GM19438 (cell line): ENCODE data around the gene JPH2.
"Not testable (repeated sequence)": the region's sequence is repeated elsewhere in the genome, so short reads cannot be mapped to it uniquely, and the experiment has no call there.

Experiments used
- ATAC-seq: cut with Tn5 transposase; IDR thresholded peaks from one replicate; pipeline ENCODE4 v1.9.1; 2021; ENCODE audit warnings: low read depth; ENCODE audit not compliant: unreplicated experiment

Gene JPH2

DNA sequence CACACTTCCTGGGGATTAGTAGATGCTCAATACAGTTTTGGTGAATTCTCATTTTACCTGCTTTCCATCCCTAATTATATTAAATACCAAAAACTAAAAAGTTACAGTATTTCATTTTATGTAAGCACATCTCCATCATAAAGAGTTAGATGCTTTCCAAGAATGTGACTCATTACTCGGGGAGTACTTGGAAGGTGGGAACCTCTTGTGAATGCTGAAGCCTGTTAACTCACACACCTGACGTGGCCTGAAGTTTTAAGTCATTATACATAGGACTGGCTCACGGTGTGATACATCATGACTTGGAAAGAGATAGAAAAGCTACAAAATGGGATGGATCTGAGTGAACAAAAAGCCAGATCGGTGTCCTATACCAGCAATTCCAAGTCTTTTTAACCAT is 25.8 kb upstream of the JPH2 start:
- ATAC-seq, result no peak

DNA sequence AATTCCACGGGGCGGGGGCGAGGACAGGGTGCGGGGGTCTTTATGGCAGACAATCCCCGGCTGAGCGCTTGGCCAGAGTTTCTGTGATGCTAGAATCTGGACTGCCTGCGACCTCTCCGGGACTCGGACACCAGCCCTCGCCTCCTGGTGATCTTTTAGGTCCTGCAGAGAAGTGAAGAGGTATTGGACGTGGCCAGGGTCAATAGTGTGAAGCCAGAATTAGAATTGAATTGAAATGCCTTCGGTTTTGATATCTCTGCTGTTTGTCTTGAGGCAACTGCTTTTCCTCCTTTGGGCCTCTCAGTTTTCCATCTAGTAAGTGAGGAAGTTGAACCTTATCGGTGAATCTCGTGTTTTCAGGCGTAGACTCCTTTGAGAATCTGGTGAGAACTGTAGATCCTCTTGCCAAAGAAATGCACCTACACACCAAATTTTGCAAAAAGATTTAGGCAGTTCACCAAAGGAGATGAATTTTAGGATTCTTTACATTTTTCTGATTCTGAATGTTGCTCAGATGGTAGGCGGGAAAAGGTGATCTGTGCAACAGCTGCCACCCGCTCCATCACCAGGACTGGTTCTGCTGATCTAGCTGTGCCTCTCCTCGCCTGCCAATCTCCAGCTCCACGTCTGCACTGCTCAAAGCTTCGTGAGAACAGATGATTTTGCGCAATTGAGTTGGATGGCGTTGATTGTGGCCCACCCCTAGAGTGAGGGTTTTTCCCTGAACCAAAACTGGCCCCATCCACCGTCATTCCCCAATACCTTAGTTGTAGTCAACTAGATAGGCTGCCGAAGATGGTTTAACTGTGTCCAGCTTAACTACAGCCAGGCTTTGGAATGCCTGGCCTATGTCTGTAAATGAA is 24.4 kb upstream of the JPH2 start:
- peak; percentile 11 for ATAC-seq

DNA sequence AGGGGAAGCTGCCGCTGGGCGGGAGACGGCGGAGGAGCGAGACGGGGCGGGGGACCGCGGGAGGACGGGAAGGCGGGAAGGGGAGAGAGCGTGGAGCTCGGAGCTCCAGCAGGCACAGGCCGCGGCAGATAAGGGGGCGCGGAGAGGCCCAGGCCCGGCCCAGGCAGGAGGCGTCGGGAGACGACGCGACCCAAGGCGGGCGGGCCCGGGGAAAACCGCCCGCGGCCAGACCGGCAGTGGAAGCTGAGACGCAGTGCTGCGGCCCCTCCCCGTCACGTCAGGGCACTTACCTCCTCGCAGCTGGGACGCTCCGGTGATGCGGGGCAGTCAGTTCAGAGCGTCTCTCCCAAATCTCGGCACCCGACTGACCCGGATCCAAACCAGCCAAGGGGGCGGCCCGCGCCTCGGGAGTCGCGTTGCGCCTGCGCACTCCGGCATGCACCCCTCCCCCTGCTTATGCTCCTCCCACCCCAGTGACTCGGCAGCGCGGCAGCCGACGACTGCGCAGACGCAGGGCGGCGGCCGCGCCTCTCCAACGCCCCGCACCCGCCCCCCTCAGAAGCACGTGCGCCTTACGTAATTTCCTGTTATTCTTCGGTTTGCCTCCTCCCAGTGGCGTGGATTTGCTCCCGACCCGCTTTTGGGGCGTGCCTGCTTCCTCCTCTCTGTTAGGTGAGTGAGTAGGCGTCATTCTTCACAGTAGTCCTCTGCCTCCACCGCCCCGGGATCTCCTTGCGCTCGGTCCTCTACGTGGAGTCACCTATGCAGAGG is 23.6 kb upstream of the JPH2 start, which contains the start of gene OSER1:
Gene OSER1, minus strand, starts transcription at position 366 of the 771 bp plus-strand sequence. CDS start 3,814 bp downstream, outside the sequence.
- ATAC-seq, result peak; percentile 84

DNA sequence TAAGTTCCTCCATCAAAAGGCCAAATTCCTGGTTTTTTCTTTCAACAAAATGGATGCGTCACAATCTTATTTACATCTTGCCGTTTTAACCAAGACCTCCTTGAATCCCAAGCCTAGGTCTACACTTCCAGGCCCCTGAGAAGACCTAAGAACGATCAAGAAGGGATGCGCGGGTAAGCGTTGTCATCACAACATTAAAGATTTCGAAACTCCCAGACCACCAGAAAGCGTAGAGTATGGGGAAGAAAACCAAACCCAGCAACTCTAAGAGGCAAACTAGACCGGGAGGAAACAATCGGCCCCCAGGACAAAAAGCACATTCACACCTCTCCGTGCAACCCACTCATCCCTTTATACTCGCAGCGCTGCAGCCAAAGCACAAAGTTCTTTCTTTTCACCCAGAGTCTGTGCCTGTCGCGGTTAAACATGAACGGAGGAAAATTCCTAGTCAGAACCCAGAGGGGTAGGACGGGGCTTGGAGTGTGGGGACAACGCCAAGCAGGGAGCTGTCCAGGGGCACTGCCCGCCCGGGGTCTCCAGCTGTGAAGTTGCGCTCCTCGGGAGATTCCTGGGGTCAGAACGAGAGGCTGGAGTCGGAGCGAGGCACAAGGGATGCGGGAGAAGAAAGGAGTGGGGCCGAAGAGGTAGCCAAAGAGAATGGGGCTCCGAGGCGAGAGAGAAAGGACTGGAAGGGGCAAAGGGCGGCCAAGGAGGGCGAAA is 22.9 kb upstream of the JPH2 start:
- ATAC-seq, result no peak

DNA sequence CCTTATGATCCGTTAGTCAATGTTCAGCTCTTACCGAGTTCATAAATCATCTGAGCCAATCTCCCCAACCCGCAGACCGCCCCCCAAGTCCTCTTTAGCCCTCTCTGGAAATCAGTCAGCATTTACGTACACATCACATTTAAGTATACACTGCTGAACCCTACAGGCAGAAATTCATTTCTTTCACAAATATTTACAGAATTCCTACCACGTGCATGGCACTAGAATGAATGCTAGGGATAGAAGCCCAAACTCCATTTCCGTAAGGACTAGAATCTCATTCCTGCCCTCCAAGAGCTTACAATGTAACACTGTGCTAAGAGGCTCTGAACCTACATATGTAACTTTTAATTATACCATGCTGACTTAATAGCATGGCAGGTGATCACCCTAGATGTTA is 21.8 kb upstream of the JPH2 start:
- ATAC-seq, result no peak

DNA sequence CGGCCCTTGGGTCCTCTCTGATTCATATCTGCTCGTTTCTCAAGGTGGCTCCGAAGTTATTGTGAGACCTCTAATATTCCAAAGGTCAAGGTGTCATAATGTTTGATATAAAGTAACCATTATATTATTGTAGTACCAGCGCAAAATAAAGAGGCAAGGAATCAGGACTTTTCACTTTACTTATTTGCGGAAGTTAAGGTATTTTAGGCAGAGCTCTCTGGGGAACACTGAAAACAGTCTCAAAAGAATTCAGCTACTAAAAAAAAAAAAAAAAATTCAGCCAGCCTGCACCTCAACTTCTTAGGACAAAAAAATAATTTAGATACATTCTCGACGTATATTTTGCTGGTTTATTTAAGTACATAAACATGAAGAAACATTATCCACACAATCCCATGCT is 21.2 kb upstream of the JPH2 start:
- no peak for ATAC-seq

DNA sequence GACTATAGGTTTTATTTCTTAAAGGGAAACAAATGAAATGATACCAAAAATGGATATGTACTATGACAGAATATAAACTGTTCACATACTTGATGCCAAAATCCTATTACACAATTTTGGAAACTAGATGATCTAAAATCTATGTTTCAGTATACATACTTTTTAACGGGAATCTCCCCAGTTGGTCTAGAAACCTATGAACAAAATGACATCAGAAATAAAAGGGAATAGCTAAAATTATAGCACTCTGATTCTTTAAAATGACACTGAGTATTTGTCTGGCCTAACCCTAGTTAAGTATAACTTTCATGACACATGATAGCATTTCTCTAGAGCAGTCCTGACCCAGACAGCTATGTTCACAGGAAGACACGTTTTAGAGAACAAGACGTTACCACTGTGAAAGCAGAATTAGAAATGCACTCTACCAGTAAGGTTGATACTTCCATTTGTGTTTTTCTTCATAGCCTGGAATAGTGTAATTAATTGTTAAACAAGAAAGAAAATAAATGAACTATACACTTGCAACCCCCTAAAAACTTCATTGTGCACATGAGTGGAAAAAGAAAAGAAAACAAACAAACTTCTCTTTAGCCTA is 20.2 kb upstream of the JPH2 start:
- ATAC-seq, result no peak

DNA sequence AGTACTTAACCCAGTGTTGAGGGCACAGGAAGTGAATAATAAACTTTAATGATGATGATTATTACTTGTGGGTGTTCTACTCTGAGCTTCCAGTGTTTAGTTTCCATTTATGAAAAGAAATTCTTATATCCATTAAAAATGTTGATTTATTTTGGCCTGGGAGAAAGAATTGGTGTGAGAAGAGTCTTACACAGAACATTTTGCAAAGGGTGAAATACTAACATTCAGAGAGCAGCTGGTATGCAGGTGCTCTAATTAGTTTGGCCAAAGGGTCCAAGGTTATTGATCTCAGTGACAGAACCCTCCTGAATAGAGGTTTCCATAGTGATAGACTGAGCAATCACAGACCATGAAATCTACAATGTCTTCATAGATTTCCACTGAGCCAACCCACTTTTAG is 19.1 kb upstream of the JPH2 start:
- no peak for ATAC-seq

DNA sequence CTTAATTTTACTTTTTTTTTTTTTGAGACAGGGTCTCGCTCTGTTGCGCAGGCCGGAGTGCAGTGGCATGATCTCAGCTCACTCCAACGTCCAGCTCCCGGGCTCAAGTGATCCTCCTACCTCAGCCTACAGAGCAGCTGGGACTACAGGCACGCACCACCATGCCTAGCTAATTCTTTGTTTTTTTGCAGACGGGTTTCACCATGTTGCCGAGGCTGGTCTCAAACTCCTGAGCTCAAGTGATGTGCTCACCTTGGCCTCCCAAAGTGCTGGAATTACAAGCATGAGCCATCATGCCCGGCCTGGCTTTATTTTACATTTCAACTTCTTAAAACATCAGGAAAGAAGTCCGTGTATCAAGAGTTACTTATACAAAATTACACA is 17.8 kb upstream of the JPH2 start:
- no peak for ATAC-seq

DNA sequence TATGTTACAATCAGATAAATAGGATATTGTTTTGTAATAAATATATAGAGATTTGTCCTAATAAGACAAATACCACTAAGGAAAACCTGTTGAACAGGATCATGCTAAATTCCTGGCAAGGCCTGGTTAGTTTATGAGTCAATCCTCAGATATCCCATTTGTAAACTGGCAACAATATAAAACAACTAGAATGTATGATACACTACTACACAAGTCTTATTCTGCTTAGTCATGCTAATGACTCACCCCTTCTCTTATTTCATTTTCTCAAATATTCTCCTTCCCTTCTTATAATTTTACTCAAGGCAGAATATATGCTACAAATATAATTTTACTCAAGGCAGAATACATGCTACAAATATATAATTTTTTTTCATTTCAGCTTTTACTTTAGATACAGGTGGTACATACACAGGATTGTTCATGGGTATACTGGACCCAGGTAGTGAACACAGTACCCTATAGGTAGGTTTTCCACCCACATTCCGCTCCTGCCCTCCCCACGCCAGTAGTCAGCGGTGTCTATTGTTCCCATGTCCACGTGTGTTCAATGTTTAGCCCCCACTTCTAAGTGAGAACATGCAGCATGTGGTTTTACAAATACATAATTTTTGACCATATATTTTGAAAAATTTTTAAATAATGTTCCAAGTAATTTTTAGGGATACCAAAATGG is 17.3 kb upstream of the JPH2 start:
- ATAC-seq, result no peak

DNA sequence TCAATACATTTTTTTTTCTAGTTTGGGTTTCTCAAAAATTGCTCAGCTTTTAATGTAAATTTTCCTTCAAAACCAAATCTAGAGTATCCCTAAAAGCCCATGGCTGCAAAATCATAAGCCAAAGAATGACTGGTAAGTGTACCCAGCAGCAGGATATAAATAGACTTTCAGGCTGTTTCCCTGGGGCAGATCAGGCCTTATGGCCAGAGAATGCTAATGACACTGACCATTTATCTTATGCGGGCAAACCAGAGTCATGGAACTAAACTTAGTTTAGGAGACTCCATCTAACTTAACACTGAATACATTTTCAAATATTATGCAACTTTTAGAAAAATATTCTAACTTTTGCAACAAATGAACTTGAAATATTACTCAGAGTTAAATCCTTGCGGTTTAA is 16.2 kb upstream of the JPH2 start:
- ATAC-seq, result no peak

DNA sequence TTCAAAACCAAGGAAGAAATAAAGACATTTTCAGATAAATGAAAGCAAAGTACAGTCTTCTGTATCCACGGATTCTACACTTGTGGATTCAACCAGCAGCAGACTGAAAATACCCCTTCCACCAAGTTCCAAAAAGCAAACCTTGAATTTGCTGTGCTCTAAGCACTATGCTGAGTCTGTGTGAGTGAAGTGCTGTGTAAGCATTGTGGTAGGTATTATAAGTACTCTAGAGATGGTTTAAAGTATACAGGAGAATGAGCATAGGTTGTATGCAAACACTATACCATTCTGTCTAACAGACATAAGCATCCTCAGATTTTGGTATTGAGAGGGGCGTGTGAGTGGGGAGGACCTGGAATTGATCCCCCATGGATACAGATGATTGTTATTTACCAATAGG is 14.0 kb upstream of the JPH2 start:
- ATAC-seq, result no peak

DNA sequence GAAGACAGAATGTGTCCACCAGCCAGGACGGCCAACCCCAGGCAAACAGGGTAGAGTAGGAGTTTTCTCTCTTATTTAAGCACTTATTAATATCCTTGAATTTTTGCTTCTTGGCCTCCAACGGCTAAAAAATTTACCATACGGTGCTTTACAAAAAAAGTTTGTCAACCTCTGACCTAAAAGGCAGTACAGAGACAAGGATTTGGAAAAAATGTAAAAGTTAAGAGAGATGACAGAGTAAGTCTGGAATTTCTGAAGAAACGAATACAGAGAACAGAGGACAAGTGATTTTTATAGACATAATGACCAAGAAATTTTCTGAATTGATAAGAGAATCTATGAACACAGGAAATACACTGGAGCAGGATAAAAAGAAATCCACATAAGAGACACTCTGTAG is 13.4 kb upstream of the JPH2 start:
- ATAC-seq, result no peak

DNA sequence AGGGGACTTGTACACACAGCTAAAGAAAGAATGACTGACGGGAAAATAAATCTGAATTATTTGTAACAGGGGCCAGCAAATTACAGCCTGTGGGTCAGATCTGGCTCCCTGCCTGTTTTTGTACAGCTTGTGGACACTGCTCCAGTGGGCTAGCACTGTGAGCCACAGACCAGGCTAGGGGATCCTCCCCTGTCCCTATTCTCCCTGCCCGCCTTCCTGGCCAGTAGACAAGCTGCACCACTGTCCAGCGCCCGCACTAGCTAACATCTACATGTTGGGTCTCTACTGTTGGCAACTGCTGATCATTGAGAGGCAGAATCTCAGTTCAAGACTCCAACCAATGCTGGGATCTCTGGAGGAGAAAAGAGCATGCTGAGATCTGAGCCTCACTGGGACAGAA is 12.9 kb upstream of the JPH2 start:
- ATAC-seq, result no peak

DNA sequence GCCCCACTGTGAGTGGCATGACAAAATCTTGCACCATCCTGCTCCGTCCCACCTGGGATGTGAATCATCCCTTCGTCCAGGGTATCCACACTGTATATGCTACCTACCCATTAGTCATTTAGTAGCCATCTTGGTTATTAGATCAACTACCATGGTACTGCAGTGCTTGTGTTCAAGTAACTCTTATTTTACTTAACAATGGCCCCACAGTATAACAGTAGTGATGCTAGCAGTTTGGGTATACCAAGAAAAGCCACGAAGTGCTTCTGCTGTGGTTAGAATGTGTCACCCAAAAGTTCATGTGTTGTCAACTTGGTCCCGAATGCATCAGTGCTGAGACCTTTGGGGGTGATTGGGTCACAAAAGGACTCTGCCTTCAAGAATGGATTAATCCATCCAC is 11.9 kb upstream of the JPH2 start:
- no peak for ATAC-seq

DNA sequence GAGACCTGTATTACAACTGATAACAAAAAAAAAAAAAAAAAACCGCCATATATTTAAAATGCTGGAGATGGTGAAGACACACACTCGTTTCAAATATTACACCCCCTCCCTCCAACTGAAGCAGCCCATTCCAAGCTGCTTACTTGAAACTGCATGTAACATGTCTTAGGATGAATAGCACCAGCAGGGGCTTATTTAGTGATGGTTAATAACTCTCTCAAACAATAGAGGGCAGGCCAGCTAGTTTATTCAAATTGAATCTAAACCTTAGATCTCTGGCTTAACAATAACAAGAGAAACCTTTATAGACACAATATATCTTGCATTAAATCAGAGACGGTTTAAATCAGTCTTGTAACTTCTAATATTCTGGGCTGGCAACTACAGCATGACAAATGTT is 9.3 kb upstream of the JPH2 start:
- no peak for ATAC-seq

DNA sequence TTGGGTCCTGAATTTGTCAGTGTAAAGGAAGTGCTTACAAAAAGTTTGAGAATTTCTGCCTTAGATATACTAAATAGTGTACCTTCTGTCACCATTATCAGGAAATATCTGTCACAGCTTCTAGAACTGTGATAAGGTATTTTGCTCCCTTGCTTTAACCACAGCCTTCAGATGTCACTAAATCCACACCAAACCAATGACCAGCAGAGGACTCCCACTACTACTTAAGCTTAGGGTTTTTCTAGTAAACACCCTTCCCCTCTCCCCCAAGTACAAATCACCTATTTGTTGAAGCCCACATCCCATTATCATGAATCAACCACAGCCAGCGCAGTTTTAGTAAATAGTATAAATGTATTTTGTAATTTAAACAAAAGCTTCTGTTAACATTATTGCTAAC is 8.6 kb upstream of the JPH2 start:
- no peak for ATAC-seq

DNA sequence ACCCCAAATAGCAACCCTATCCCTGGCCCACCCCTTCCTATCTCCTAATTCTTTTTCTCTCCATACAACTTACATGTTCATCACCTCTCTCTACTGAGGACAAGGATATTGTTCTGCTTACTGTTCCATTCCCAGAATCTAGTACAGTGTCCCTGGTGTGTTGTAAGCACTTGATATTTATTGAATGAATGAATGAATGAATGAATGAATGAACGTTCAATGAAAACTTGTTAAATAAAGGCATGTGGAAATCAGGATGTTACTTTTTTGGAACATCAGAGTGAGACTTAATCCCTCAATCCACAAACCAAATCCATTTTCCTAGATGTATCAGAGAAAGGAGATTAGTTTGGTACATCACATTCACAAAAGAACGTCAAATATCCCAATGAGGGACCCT is 6.8 kb upstream of the JPH2 start:
- ATAC-seq, result no peak

DNA sequence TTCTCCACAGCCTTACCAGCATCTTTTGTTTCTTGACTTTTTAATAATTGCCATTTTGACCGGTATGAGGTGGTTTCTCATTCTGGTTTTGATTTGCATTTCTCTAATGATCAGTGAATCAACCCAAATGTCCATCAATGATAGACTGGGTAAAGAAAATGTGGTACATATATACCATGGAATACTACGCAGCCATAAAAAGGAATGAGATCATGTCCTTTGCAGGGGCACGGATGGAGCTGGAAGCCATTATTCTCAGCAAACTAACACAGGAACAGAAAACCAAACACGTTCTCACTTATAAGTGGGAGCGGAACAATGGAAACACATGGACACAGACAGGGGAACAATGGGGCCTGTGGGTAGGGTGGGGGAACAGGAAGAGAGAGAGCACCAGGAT is 4.7 kb upstream of the JPH2 start:
- ATAC-seq, result not testable (repeated sequence)

DNA sequence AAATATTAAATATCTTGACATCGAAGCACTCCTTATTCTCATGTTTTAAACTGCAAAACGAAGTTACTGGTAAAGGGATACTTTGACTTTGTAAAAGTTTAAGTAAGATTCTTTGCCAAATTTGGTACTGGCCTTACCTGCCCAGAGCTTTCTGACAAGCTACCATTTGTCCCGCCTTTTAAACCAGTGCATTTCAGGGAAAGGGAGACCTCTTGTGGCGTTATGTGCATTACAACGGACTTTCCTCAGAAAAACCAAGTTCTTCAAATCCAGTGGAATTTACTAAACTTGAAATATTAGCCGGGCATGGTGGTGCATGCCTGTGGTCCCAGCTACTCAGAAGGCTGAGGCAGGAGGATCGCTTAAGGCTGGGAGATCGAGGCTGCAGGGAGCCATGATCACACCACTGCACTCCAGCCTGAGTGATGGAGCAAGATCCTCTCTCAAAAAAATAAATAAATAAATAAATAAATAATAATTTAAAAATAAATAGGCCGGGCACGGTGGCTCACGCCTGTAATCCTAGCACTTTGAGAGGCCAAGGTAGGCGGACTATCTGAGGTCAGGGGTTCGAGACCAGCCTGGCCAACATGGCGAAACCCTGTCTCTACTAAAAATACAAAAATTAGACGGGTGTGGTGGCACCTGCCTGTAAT is 3.3 kb upstream of the JPH2 start:
- ATAC-seq, result not testable (repeated sequence)
